Spinal cord (tissue), 10 donors: ENCODE results near the gene PRDM5. TPM values are rescaled to one million over a fixed set of nuclear protein-coding genes. Genes with fewer than 3 reads are reported as not detected.

Experiments
- DNase-seq, 6 donors: peaks; one replicate each; pipeline versions ENCODE4 v3.0.0 to v3.0.0-alpha.2; 2013 to 2015; ENCODE audit warnings: low spot score in 6 of 6, low read depth in 4 of 6
- H3K27ac ChIP-seq: one replicate; pipeline ENCODE4 v1.5.1; 2013; ENCODE audit warnings: low read depth, low read length, control low read depth
- H3K27me3 ChIP-seq: one replicate; pipeline ENCODE4 v1.6.1; 2013; ENCODE audit warnings: low read length; ENCODE audit not compliant: control insufficient read depth, insufficient read depth
- H3K36me3 ChIP-seq: one replicate; pipeline ENCODE4 v1.6.1; 2013; ENCODE audit warnings: low read length; ENCODE audit not compliant: control insufficient read depth, insufficient read depth
- H3K4me1 ChIP-seq: one replicate; pipeline ENCODE4 v1.6.1; 2013; ENCODE audit warnings: low read length; ENCODE audit not compliant: control insufficient read depth, insufficient read depth
- H3K4me3 ChIP-seq: one replicate; pipeline ENCODE4 v1.5.1; 2013; ENCODE audit warnings: low read depth, low read length, control low read depth
- H3K9me3 ChIP-seq: one replicate; pipeline ENCODE4 v1.6.1; 2013; ENCODE audit warnings: low read length; ENCODE audit not compliant: control insufficient read depth, insufficient read depth
- WGBS: methylation state at CpG from one replicate; pipeline ENCODE4 v1.1.5; 2013; ENCODE audit warnings: missing lambda C conversion rate; ENCODE audit not compliant: insufficient coverage; 5-methylcytosine and 5-hydroxymethylcytosine counted together
- polyA plus RNA-seq, 2 donors: library from polyadenylated mRNA; unstranded; fragments of 120-200 nt; gene quantifications; one replicate each; pipeline ENCODE4 v1.2.1, GENCODE V29; 2013; ENCODE audit not compliant: insufficient read length in 2 of 2
- total RNA-seq, 2 donors: library from RNA; depleted of rRNA in 1 of 2; stranded (reverse); fragments of 120-200 nt in 1 of 2; fragments of >200 nt in 1 of 2; gene quantifications; one replicate each; pipeline versions ENCODE4 v1.2.3 to v1.2.4, GENCODE V29; 2013 to 2014
- donor health status: healthy.

The PRDM5 gene
- total and polyA plus RNA-seq, 4 donors = 10.5 to 57.1 (median 33.7) TPM

DNA sequence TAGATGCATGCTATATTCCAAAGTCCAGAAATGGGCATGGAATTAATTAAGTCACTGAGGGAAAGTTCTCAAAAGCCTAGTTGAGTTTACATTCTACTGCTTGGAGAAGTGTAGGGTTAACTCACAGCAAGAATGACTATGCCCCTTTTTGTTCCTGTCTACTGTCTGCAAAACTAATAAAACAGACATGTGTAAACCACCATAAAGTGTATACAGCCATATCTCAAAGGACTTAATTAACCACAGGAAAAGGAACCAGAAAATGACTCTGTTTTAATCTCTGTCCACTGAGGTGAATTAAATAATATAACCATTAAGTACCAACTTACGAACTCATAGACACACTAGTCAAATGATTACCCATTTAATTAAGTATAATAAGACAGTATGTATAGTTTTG, 84.9 kb downstream of the PRDM5 start:
- peaks cover 16% of the 10 kb centered on the region for H3K36me3 ChIP-seq
- H3K27ac ChIP-seq = no peak overlapping the region
- no peaks in the 10 kb centered on the region for H3K9me3 ChIP-seq
- no peak for DNase-seq
- no peaks in the 10 kb centered on the region for H3K4me1 ChIP-seq
- H3K27me3 ChIP-seq = no peaks in the 10 kb centered on the region
- WGBS = no CpG with 5 or more reads among the region's 1 CpG
- H3K4me3 ChIP-seq = no peak overlapping the region

DNA sequence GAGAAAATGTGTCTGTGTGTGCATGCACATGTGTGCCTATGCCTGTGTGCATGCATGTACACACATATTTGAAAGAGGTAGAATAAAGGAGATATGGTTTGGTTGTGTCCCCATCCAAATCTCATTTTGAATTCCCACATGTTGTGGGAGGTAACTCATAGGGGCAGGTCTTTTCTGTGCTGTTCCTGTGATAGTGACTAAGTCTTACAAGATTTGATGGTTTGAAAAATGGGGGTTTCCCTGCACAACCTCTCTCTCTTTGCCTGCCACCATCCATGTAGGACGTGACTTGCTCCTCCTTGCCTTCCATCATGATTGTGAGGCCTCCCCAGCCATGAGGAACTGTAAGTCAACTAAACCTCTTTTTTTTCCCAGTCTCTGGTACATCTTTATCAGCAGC, 87.2 kb downstream of the PRDM5 start:
- H3K9me3 ChIP-seq = no peaks in the 10 kb centered on the region
- H3K36me3 ChIP-seq = peaks cover 13% of the 10 kb centered on the region
- no peak overlapping the region for H3K4me3 ChIP-seq
- H3K27me3 ChIP-seq = no peaks in the 10 kb centered on the region
- no peak for DNase-seq
- no peaks in the 10 kb centered on the region for H3K4me1 ChIP-seq
- no peak overlapping the region for H3K27ac ChIP-seq
- no CpG with 5 or more reads among the region's 1 CpG for WGBS

DNA sequence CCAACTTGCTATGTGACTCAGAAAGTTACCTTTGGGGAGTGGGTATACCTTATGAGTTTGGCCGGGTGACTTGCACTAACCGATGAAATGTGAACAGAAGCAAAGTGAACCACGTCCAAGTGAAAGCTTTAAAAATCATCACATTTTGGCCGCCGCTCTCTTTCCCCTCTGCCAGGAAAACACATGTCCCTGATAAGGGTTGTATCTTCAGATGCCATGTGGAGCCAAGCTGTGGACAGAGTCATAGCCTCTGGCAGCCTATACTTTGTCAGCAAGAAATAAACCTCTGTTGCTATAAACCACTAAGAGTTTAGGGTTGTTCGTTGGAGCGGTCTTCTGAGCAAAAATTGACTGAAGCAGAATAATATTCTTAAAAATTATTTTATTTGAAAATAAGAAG, 92.3 kb downstream of the PRDM5 start:
- Histone ChIP-seq H3K4me1 (no peaks in the 10 kb centered on the region), H3K36me3 (no peaks in the 10 kb centered on the region)
- 87% methylated on average over 3 of the region's 7 CpGs for WGBS

GRCh38 chr4:120829113-120829831, 93.3 kb downstream of the PRDM5 start:
- Histone ChIP-seq H3K27ac (no peak overlapping the region), H3K4me3 (no peak overlapping the region), H3K27me3 (no peaks in the 10 kb centered on the region), H3K36me3 (no peaks in the 10 kb centered on the region), H3K4me1 (no peaks in the 10 kb centered on the region), H3K9me3 (no peaks in the 10 kb centered on the region)
- 45% methylated on average over 1 of the region's 4 CpGs for WGBS
- DNase-seq = peak in 1 of 6 donors; percentile 55

More for the DNA sequence above, 92.3 kb downstream of the PRDM5 start:
- no peak overlapping the region for H3K4me3 ChIP-seq
- no peaks in the 10 kb centered on the region for H3K9me3 ChIP-seq
- no peaks in the 10 kb centered on the region for H3K27me3 ChIP-seq
- H3K27ac ChIP-seq = no peak overlapping the region
- DNase-seq = no peak

- no peak overlapping the region for H3K27ac ChIP-seq
- no peaks in the 10 kb centered on the region for H3K4me1 ChIP-seq
- no CpG with 5 or more reads among the region's 6 CpGs for WGBS
- no peaks in the 10 kb centered on the region for H3K9me3 ChIP-seq
- DNase-seq = no peak
- no peaks in the 10 kb centered on the region for H3K36me3 ChIP-seq
- H3K27me3 ChIP-seq = no peaks in the 10 kb centered on the region
- no peak overlapping the region for H3K4me3 ChIP-seq
Observed at GRCh38 chr4:120826853-120827252, 95.7 kb downstream of the PRDM5 start.

DNA sequence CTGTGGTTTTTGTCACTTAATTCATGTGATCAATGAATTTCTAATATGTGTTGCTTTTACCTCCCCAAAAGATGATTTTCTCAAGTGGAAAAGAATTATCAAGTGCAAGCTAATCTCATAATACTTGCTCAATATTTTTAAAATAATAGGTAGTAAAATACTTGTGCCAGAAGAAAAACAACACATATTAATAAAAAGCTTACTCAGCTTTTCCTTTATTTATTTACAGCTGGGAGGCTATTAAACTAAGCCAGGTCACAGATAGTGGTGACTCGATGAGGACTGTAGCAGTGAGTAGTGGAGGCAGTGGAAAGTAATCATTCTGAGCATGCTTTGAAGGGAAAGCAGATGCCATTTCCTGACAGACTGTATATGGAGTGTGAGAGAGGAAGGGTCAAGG, 96.1 kb downstream of the PRDM5 start:
- Histone ChIP-seq H3K9me3 (no peaks in the 10 kb centered on the region), H3K27me3 (no peaks in the 10 kb centered on the region), H3K27ac (no peak overlapping the region), H3K4me1 (no peaks in the 10 kb centered on the region), H3K36me3 (no peaks in the 10 kb centered on the region), H3K4me3 (no peak overlapping the region)
- no peak for DNase-seq
- WGBS = no CpG with 5 or more reads among the region's 1 CpG

DNA sequence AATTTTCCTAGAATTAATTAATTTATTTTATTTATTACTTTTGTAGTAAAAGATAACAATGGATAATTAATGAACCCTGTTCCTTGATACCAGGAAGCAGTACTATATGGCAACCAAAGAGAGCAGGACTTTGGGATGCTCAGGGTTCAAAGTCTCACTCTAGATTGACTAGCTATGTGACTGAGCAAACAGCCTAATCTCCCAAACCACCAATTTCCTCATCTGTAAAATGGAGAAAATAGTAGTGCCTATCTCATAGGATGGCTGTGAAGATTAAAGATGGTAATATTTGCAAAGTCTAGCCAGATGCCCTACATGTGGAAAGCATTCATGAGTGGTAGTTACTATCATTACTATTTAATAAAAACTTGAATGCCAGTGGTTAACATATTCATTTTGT, 97.6 kb downstream of the PRDM5 start:
- Histone ChIP-seq H3K36me3 (no peaks in the 10 kb centered on the region), H3K9me3 (no peaks in the 10 kb centered on the region), H3K4me3 (no peak overlapping the region), H3K27me3 (no peaks in the 10 kb centered on the region), H3K27ac (no peak overlapping the region), H3K4me1 (peaks cover 4% of the 10 kb centered on the region)
- DNase-seq = no peak

DNA sequence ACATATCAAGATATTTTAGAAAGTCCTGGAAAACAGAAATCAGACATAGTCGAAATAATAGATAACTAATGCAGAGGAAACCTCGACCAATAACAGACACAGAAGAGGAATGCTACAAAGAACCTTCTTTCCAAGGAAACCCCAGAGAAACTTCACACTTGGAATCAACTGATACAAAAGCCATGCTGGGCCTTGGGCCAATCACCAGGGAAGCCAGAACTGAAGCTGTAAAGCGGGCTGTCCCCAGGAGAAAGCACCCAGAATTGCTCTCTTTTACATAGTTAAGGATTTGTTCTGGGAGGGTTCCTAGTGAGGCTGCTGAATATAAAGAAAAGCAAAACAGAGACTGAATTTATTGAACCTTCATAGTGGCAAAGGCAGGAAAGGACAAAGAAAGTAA, 100.5 kb downstream of the PRDM5 start:
- H3K4me1 ChIP-seq = peaks cover 4% of the 10 kb centered on the region
- no peaks in the 10 kb centered on the region for H3K9me3 ChIP-seq
- H3K27ac ChIP-seq = peak overlapping the region; percentile 66
- peak in 5 of 6 donors; percentile 50 to 88 (median 71) for DNase-seq
- H3K4me3 ChIP-seq = no peak overlapping the region
- H3K36me3 ChIP-seq = no peaks in the 10 kb centered on the region
- WGBS = no CpG with 5 or more reads among the region's 3 CpGs
- no peaks in the 10 kb centered on the region for H3K27me3 ChIP-seq

GRCh38 chr4:120821029-120821428, 101.5 kb downstream of the PRDM5 start:
- H3K9me3 ChIP-seq = no peaks in the 10 kb centered on the region
- 93% methylated on average over 2 of the region's 3 CpGs for WGBS
- DNase-seq = no peak
- no peak overlapping the region for H3K4me3 ChIP-seq
- H3K27me3 ChIP-seq = no peaks in the 10 kb centered on the region
- no peak overlapping the region for H3K27ac ChIP-seq
- H3K4me1 ChIP-seq = peaks cover 4% of the 10 kb centered on the region
- H3K36me3 ChIP-seq = no peaks in the 10 kb centered on the region

DNA sequence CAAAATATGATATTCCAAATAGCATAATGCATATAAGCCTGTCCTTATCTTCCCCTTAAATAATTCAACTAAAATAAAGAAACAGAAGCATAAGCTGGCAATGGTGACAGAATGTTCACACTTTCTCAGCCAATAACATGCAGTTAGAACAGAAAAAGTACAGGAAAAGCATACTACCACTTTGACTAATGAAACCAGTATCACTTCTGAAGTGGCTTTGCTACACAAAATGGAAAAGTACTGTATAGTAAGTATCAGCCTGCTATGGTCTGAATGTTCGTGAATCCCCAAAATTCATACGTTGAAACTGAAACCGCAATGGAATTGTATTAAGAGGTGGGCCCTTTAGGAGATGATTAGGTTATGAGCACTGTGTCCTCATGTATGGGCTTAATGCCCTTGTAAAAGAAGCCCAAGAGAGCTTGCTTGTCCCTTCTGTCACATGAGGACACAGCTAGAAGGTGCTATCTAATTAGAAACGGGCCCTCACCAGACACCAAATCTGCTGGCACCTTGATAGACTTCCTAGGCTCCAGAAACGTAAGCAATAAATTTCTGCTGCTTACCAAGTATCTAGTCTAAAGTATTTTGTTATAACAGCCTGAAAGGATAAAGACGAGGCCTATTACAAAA, 102.6 kb downstream of the PRDM5 start:
- H3K36me3 ChIP-seq = no peaks in the 10 kb centered on the region
- H3K27ac ChIP-seq = no peak overlapping the region
- H3K4me3 ChIP-seq = no peak overlapping the region
- no peaks in the 10 kb centered on the region for H3K9me3 ChIP-seq
- peaks cover 4% of the 10 kb centered on the region for H3K4me1 ChIP-seq
- 96% methylated on average over 3 of the region's 6 CpGs for WGBS
- DNase-seq = no peak
- no peaks in the 10 kb centered on the region for H3K27me3 ChIP-seq
